ENCODE measurements around the gene LMBR1L. TPM values are rescaled to one million over a fixed set of nuclear protein-coding genes. Genes with fewer than 3 reads are reported as not detected.

LMBR1L gene
- total and polyA plus RNA-seq, 2 donors (not counting 1 experiment from before 2014, with no cell fraction given): 30.9 to 53.2 TPM

DNA sequence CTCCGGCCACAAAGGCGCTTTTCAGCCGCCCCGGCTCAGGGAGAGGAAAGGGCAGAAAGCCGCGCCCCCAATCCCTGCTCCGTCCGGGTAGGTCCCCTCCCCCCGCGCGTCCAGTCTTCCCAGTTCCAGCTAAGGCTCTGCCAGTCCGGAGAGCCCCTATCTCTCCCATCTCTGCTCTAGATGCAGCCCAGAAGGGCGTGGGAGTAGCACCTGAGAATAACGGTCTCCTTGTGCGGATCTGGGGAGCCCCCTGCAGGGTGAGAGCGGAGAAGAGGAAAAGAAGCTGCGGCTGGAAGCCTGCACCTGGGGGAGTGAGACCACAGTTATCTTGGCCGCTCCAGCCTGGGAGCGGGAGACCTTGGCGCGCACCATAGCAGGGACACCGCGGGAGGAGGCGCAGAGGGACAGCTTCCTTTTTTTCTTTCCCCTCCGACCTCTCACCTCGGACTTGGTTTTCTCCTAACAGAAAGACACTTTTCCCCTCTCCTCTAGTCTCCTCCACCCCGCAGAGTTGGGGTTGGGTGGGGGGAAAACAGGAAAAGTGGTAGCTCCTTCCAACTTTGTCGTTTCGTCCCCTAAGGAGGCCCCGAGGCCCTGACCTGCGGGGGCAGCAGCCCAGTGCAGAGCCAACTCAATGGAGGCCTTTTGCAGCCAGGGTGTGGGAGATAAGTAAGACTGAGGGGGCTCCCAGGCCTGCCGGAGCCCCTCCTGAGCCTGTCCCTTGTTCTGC, 18.4 kb downstream of the LMBR1L start:
- peaks cover 21% of the 10 kb centered on the region for H3K27me3 ChIP-seq (ENCODE audit: control insufficient read depth, insufficient read depth, low read length)
- H3K27ac ChIP-seq (ENCODE audit: insufficient read depth, low read length): no peak overlapping the region
- DNase-seq (ENCODE audit: low read depth in 2 of 2): no peak

DNA sequence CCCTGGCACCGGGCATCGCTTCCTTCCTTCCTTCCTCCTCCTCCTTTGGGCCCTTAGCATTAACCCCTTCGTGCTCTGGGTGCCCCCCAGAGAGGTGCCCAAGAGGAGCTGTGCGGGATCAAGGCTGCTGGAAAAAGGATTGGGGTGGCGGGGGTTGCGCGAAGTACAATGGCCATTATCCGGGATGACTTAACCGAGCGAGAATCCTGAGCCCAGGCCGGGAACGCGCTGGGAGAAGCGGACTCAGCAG, 18.9 kb downstream of the LMBR1L start:
- H3K36me3 ChIP-seq (ENCODE audit: control insufficient read depth, insufficient read depth, low read length): no peaks in the 10 kb centered on the region
- H3K27me3 ChIP-seq (ENCODE audit: control insufficient read depth, insufficient read depth, low read length): peaks cover 21% of the 10 kb centered on the region
- H2AFZ ChIP-seq (ENCODE audit: low read length): no peak overlapping the region
- peak; percentile 23 to 56 for DNase-seq (ENCODE audit: low read depth in 2 of 2)
- no peak overlapping the region for H3K27ac ChIP-seq (ENCODE audit: insufficient read depth, low read length)
- H3K4me1 ChIP-seq (ENCODE audit: control insufficient read depth, extremely low read depth, insufficient read depth, low read length): peaks cover 9% of the 10 kb centered on the region
- H4K20me1 ChIP-seq (ENCODE audit: control insufficient read depth, extremely low read depth, insufficient read depth, low read length): no peaks in the 10 kb centered on the region
- TF ChIP-seq EZH2 (IDR thresholded peaks at IDR 0.05; ENCODE audit: low read length, missing control alignments) (no peak), CTCF (conservative IDR thresholded peaks at IDR 0.05 in 1 of 2, IDR thresholded peaks at IDR 0.05 in 1 of 2; ENCODE audit: low read depth in 1 of 2, low read length in 2 of 2) (no peak)
- H3K4me3 ChIP-seq (replicated peaks in 1 of 4; ENCODE audit: control extremely low read depth in 1 of 4, insufficient read depth in 1 of 4, low read depth in 3 of 4, low read length in 4 of 4): peak overlapping the region in 1 of 4 experiments; percentile 50
- no peaks in the 10 kb centered on the region for H3K9me3 ChIP-seq (ENCODE audit: control insufficient read depth, insufficient read depth, low read depth, low read length)
- no peak overlapping the region for H3K4me2 ChIP-seq (ENCODE audit: extremely low read depth, insufficient read depth, low read length)
- H3K9ac ChIP-seq (ENCODE audit: insufficient read depth, low read length): no peak overlapping the region
- no peaks in the 10 kb centered on the region for H3K79me2 ChIP-seq (ENCODE audit: control insufficient read depth, insufficient read depth, low read length)

More for the DNA sequence above, 18.4 kb downstream of the LMBR1L start:
- Histone ChIP-seq H2AFZ (ENCODE audit: low read length) (no peak overlapping the region), H3K4me1 (ENCODE audit: control insufficient read depth, extremely low read depth, insufficient read depth, low read length) (peaks cover 9% of the 10 kb centered on the region), H3K36me3 (ENCODE audit: control insufficient read depth, insufficient read depth, low read length) (no peaks in the 10 kb centered on the region), H3K9me3 (ENCODE audit: control insufficient read depth, insufficient read depth, low read depth, low read length) (no peaks in the 10 kb centered on the region), H3K4me3 (replicated peaks in 1 of 4; ENCODE audit: control extremely low read depth in 1 of 4, insufficient read depth in 1 of 4, low read depth in 3 of 4, low read length in 4 of 4) (peak overlapping the region; percentile 16 to 50 (median 30)), H3K4me2 (ENCODE audit: extremely low read depth, insufficient read depth, low read length) (peak overlapping the region; percentile 77), H3K79me2 (ENCODE audit: control insufficient read depth, insufficient read depth, low read length) (no peaks in the 10 kb centered on the region), H3K9ac (ENCODE audit: insufficient read depth, low read length) (no peak overlapping the region), H4K20me1 (ENCODE audit: control insufficient read depth, extremely low read depth, insufficient read depth, low read length) (no peaks in the 10 kb centered on the region)
- TF ChIP-seq EZH2 (IDR thresholded peaks at IDR 0.05; ENCODE audit: low read length, missing control alignments) (no peak), CTCF (conservative IDR thresholded peaks at IDR 0.05 in 1 of 2, IDR thresholded peaks at IDR 0.05 in 1 of 2; ENCODE audit: low read depth in 1 of 2, low read length in 2 of 2) (peak; percentile 39 to 55)

- peaks cover 9% of the 10 kb centered on the region for H3K4me1 ChIP-seq (ENCODE audit: control insufficient read depth, extremely low read depth, insufficient read depth, low read length)
- DNase-seq (ENCODE audit: low read depth in 2 of 2): peak in 1 of 2 donors; percentile 20
- no peaks in the 10 kb centered on the region for H3K36me3 ChIP-seq (ENCODE audit: control insufficient read depth, insufficient read depth, low read length)
- no peak overlapping the region for H2AFZ ChIP-seq (ENCODE audit: low read length)
- peak overlapping the region in 1 of 4 experiments; percentile 50 for H3K4me3 ChIP-seq (replicated peaks in 1 of 4; ENCODE audit: control extremely low read depth in 1 of 4, insufficient read depth in 1 of 4, low read depth in 3 of 4, low read length in 4 of 4)
- TF ChIP-seq CTCF (conservative IDR thresholded peaks at IDR 0.05 in 1 of 2, IDR thresholded peaks at IDR 0.05 in 1 of 2; ENCODE audit: low read depth in 1 of 2, low read length in 2 of 2): no peak
- no peak for TF ChIP-seq EZH2 (IDR thresholded peaks at IDR 0.05; ENCODE audit: low read length, missing control alignments)
- no peak overlapping the region for H3K9ac ChIP-seq (ENCODE audit: insufficient read depth, low read length)
- no peak overlapping the region for H3K4me2 ChIP-seq (ENCODE audit: extremely low read depth, insufficient read depth, low read length)
- no peaks in the 10 kb centered on the region for H4K20me1 ChIP-seq (ENCODE audit: control insufficient read depth, extremely low read depth, insufficient read depth, low read length)
- H3K27me3 ChIP-seq (ENCODE audit: control insufficient read depth, insufficient read depth, low read length): peaks cover 21% of the 10 kb centered on the region
- no peaks in the 10 kb centered on the region for H3K9me3 ChIP-seq (ENCODE audit: control insufficient read depth, insufficient read depth, low read depth, low read length)
- no peaks in the 10 kb centered on the region for H3K79me2 ChIP-seq (ENCODE audit: control insufficient read depth, insufficient read depth, low read length)
- no peak overlapping the region for H3K27ac ChIP-seq (ENCODE audit: insufficient read depth, low read length)
These were observed 19.4 kb downstream of the LMBR1L start for GRCh38 chr12:49091056-49091835.
